ENCODE results near the gene COMT. TPM values are rescaled to one million over a fixed set of nuclear protein-coding genes. Genes with fewer than 3 reads are reported as not detected.
A peak's percentile ranks its signal among the peaks of the same experiment; 100 is the strongest.

Gene COMT
- total and polyA plus RNA-seq, 9 of the 15 experiments (the other 6 are each of a cell fraction or from before 2014, with no cell fraction given) = 12.5 to 351 (median 155) TPM

- TF ChIP-seq, protein P1, sequence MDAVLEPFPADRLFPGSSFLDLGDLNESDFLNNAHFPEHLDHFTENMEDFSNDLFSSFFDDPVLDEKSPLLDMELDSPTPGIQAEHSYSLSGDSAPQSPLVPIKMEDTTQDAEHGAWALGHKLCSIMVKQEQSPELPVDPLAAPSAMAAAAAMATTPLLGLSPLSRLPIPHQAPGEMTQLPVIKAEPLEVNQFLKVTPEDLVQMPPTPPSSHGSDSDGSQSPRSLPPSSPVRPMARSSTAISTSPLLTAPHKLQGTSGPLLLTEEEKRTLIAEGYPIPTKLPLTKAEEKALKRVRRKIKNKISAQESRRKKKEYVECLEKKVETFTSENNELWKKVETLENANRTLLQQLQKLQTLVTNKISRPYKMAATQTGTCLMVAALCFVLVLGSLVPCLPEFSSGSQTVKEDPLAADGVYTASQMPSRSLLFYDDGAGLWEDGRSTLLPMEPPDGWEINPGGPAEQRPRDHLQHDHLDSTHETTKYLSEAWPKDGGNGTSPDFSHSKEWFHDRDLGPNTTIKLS (IDR thresholded peaks at IDR 0.05; ENCODE audit: borderline replicate concordance, low read depth) = no peak
- TF ChIP-seq NFIX (CRISPR knock-in tag; IDR thresholded peaks at IDR 0.05; ENCODE audit: low read depth) = no peak
- no peak for TF ChIP-seq ZFP1 (CRISPR knock-in tag; IDR thresholded peaks at IDR 0.05)
- no peak for TF ChIP-seq YBX1 (IDR thresholded peaks at IDR 0.05)
- peak in 2 of 3 experiments; percentile 34 to 80 for TF ChIP-seq YY1 (IDR thresholded peaks at IDR 0.05; ENCODE audit: borderline replicate concordance in 1 of 3, control insufficient read depth in 1 of 3, extremely low read depth in 1 of 3, insufficient read depth in 3 of 3, insufficient read length in 1 of 3, insufficient replicate concordance in 2 of 3, low read depth in 1 of 3, low read length in 2 of 3)
- TF ChIP-seq ZZZ3 (IDR thresholded peaks at IDR 0.05) = no peak
- TF ChIP-seq HCFC1 (IDR thresholded peaks at IDR 0.05; ENCODE audit: low read depth, low read length) = 0 out of 2 replicates have a peak, but pooled peaks have one; percentile 20
- TF ChIP-seq RNF219 (CRISPR knock-in tag; IDR thresholded peaks at IDR 0.05) = no peak
- no peak for TF ChIP-seq RREB1 (CRISPR knock-in tag; IDR thresholded peaks at IDR 0.05)
- TF ChIP-seq TSC22D4 (tag; IDR thresholded peaks at IDR 0.05) = no peak
- TF ChIP-seq ZNF583 (CRISPR knock-in tag; IDR thresholded peaks at IDR 0.05) = no peak
- no peak for TF ChIP-seq ZFP30 (CRISPR knock-in tag; IDR thresholded peaks at IDR 0.05; ENCODE audit: borderline replicate concordance)
- no peak for TF ChIP-seq POU5F1 (IDR thresholded peaks at IDR 0.05; ENCODE audit: borderline replicate concordance, low read depth, low read length, partially characterized antibody)
- TF ChIP-seq SIX5 (IDR thresholded peaks at IDR 0.05; ENCODE audit: borderline replicate concordance in 1 of 2, insufficient read depth in 1 of 2, low read depth in 1 of 2, low read length in 2 of 2) = 0 out of 4 replicates have a peak, but pooled peaks of 1 of the 2 experiments have one; percentile 8
- TF ChIP-seq MTF1 (CRISPR knock-in tag; IDR thresholded peaks at IDR 0.05; ENCODE audit: borderline replicate concordance) = no peak
- no peak for TF ChIP-seq RNF2 (IDR thresholded peaks at IDR 0.05)
- 0 out of 2 replicates have a peak, but pooled peaks have one; percentile 5 for TF ChIP-seq HSF4 (CRISPR knock-in tag; IDR thresholded peaks at IDR 0.05; ENCODE audit: borderline replicate concordance)
These were observed 68.2 kb downstream of the COMT start (continued) for GRCh38 chr22:20009582-20010306.
